H1 (cell line): ENCODE measurements around the gene SOX8. TPM values are rescaled to one million over a fixed set of nuclear protein-coding genes. Genes with fewer than 3 reads are reported as not detected.

Source experiments
- CTCF ChIA-PET: fragments of 300-600 bp; sonication (Branson Sonifier 250); formaldehyde crosslinking; loops from one replicate; lab custom pipeline; 2021; ENCODE audit not compliant: partially characterized antibody; lab: Charles Lee
- POLR2A ChIA-PET: fragments of 300-600 bp; sonication (Branson Sonifier 250); formaldehyde crosslinking; loops from one replicate; lab custom pipeline; 2021; ENCODE audit warnings: inconsistent platforms; ENCODE audit not compliant: partially characterized antibody; lab: Charles Lee
- DNase-seq, 2 experiments: peaks; one replicate each; pipeline versions ENCODE4 v3.0.0 to v3.0.0-alpha.2; 2010 to 2022; ENCODE audit warnings: low spot score in 2 of 2, low read depth in 1 of 2, mixed read lengths in 1 of 2
- FAIRE-seq: peaks from 2 replicates; lab custom pipeline; 2011; peaks lifted over from hg19 to GRCh38; lab: Jason Lieb, UNC
- H2AFZ ChIP-seq: 2 replicates; pipeline ENCODE4 v1.8.1; 2012; ENCODE audit warnings: low read length, inconsistent platforms
- H2AK5ac ChIP-seq: 2 replicates; pipeline ENCODE4 v1.6.1; 2013; ENCODE audit warnings: low read depth, low read length
- H2BK120ac ChIP-seq: replicated peaks from 2 replicates; pipeline ENCODE3; 2013; ENCODE audit warnings: low read depth, low read length, inconsistent platforms
- H2BK12ac ChIP-seq: 2 replicates; pipeline ENCODE4 v1.6.1; 2013; ENCODE audit warnings: low read depth, low read length
- H2BK15ac ChIP-seq: 2 replicates; pipeline ENCODE4 v1.6.1; 2013; ENCODE audit warnings: low read length
- H2BK20ac ChIP-seq: 2 replicates; pipeline ENCODE4 v1.6.1; 2013; ENCODE audit warnings: low read length
- H2BK5ac ChIP-seq: 2 replicates; pipeline ENCODE4 v1.6.1; 2013; ENCODE audit warnings: low read depth, low read length
- H3K14ac ChIP-seq: 2 replicates; pipeline ENCODE4 v1.6.1; 2013; ENCODE audit warnings: inconsistent platforms; ENCODE audit not compliant: insufficient read length
- H3K18ac ChIP-seq: 2 replicates; pipeline ENCODE4 v1.6.1; 2013; ENCODE audit warnings: low read length; ENCODE audit errors: extremely low read depth
- H3K23ac ChIP-seq: 2 replicates; pipeline ENCODE4 v1.6.1; 2013; ENCODE audit warnings: inconsistent platforms; ENCODE audit not compliant: insufficient read length
- H3K23me2 ChIP-seq: 2 replicates; pipeline ENCODE4 v1.6.1; 2013; ENCODE audit warnings: low read depth, low read length
- H3K27ac ChIP-seq: 2 replicates; pipeline ENCODE4 v1.6.1; 2011; ENCODE audit warnings: low read depth, low read length, inconsistent platforms
- H3K27me3 ChIP-seq, 4 experiments: replicated peaks in 1 of 4; 1 replicate in 1 of 4; 2 replicates in 3 of 4; pipeline versions ENCODE4 v1.6.1 to v1.8.1; 2011 to 2013; ENCODE audit warnings: low read length in 3 of 4, mild to moderate bottlenecking in 3 of 4, inconsistent platforms in 2 of 4, mixed read lengths in 2 of 4, moderate library complexity in 1 of 4; ENCODE audit not compliant: control insufficient read depth in 3 of 4, insufficient read depth in 3 of 4; ENCODE audit errors: extremely low read depth in 1 of 4
- H3K36me3 ChIP-seq, 4 experiments: 2 replicates each; pipeline versions ENCODE4 v1.6.1 to v1.8.1; 2011 to 2013; ENCODE audit warnings: mild to moderate bottlenecking in 4 of 4, low read length in 3 of 4, moderate library complexity in 2 of 4, control low read depth in 1 of 4, inconsistent platforms in 1 of 4; ENCODE audit not compliant: insufficient read depth in 4 of 4, control insufficient read depth in 2 of 4
- H3K4ac ChIP-seq: replicated peaks from 2 replicates; pipeline ENCODE3; 2013; ENCODE audit warnings: low read length, low read depth, mixed read lengths, inconsistent platforms; ENCODE audit not compliant: insufficient read length
- H3K4me1 ChIP-seq, 4 experiments: replicated peaks in 1 of 4; 1 replicate in 1 of 4; 2 replicates in 3 of 4; pipeline versions ENCODE4 v1.6.1 to v1.8.1; 2011 to 2013; ENCODE audit warnings: low read length in 3 of 4, inconsistent platforms in 2 of 4, mixed read lengths in 1 of 4; ENCODE audit not compliant: insufficient read depth in 4 of 4, control insufficient read depth in 3 of 4
- H3K4me2 ChIP-seq, 2 experiments: 2 replicates each; pipeline versions ENCODE4 v1.6.1 to v1.8.1; 2011 to 2013; ENCODE audit warnings: low read depth in 2 of 2, low read length in 2 of 2, control low read depth in 1 of 2, inconsistent platforms in 1 of 2, mild to moderate bottlenecking in 1 of 2; ENCODE audit not compliant: insufficient read depth in 1 of 2
- H3K4me3 ChIP-seq, 4 experiments: fragments of 200-600, 300-600 bp in 1 of 4; sonication (generic), shearing (Covaris generic), sonication (Bioruptor Twin) in 1 of 4; 2 replicates each; pipeline versions ENCODE4 v1.5.1 to v1.8.1; 2011 to 2016; ENCODE audit warnings: low read length in 4 of 4, low read depth in 3 of 4, control low read depth in 2 of 4, inconsistent platforms in 2 of 4, mild to moderate bottlenecking in 2 of 4, mixed read lengths in 1 of 4, moderate library complexity in 1 of 4; ENCODE audit not compliant: insufficient read depth in 2 of 4; ENCODE audit errors: extremely low read depth in 1 of 4
- H3K56ac ChIP-seq: replicated peaks from 2 replicates; pipeline ENCODE3; 2013; ENCODE audit warnings: low read depth, mild to moderate bottlenecking, mixed read lengths, low read length, inconsistent platforms; ENCODE audit not compliant: insufficient read length
- H3K79me1 ChIP-seq: 2 replicates; pipeline ENCODE4 v1.6.1; 2013; ENCODE audit warnings: low read depth, low read length, control low read depth
- H3K79me2 ChIP-seq, 2 experiments: 2 replicates each; pipeline versions ENCODE4 v1.6.1 to v1.8.1; 2012 to 2013; ENCODE audit warnings: low read length in 2 of 2, mild to moderate bottlenecking in 2 of 2, inconsistent platforms in 1 of 2; ENCODE audit not compliant: insufficient read depth in 2 of 2, control insufficient read depth in 1 of 2
- H3K9ac ChIP-seq, 4 experiments: replicated peaks in 1 of 4; 1 replicate in 1 of 4; 2 replicates in 3 of 4; pipeline versions ENCODE4 v1.6.1 to v1.8.1; 2011 to 2013; ENCODE audit warnings: low read depth in 3 of 4, low read length in 3 of 4, control low read depth in 2 of 4, mild to moderate bottlenecking in 2 of 4, moderate library complexity in 2 of 4, inconsistent platforms in 1 of 4; ENCODE audit errors: extremely low read depth in 1 of 4
- H3K9me3 ChIP-seq, 2 experiments: 2 replicates each; pipeline versions ENCODE4 v1.6.1 to v1.8.1; 2012 to 2013; ENCODE audit warnings: mild to moderate bottlenecking in 2 of 2, moderate library complexity in 2 of 2, control low read depth in 1 of 2, inconsistent platforms in 1 of 2, low read depth in 1 of 2, low read length in 1 of 2, mixed read lengths in 1 of 2; ENCODE audit not compliant: insufficient read depth in 2 of 2
- H4K20me1 ChIP-seq, 2 experiments: replicated peaks in 1 of 2; 2 replicates each; pipeline versions ENCODE3 to v1.8.1; 2011 to 2013; ENCODE audit warnings: inconsistent platforms in 2 of 2, low read length in 2 of 2, mild to moderate bottlenecking in 1 of 2; ENCODE audit not compliant: insufficient read depth in 2 of 2, control insufficient read depth in 1 of 2
- H4K5ac ChIP-seq: 2 replicates; pipeline ENCODE4 v1.6.1; 2013; ENCODE audit warnings: low read length, low read depth, mixed read lengths, inconsistent platforms; ENCODE audit not compliant: insufficient read length
- H4K8ac ChIP-seq: 2 replicates; pipeline ENCODE4 v1.8.0; 2013; ENCODE audit warnings: mild to moderate bottlenecking, moderate library complexity, low read length, inconsistent platforms; ENCODE audit not compliant: insufficient read depth; ENCODE audit errors: extremely low read depth
- H4K91ac ChIP-seq: replicated peaks from 2 replicates; pipeline ENCODE3; 2013; ENCODE audit warnings: low read length, mixed read lengths, inconsistent platforms; ENCODE audit not compliant: insufficient read length
- BRCA1 ChIP-seq: IDR thresholded peaks from 2 replicates; pipeline ENCODE4 v1.6.1; 2012; ENCODE audit warnings: low read depth, low read length, improper control_type of control experiment
- E2F6 ChIP-seq: IDR thresholded peaks from 2 replicates; pipeline ENCODE4 v1.6.1; 2012; ENCODE audit warnings: inconsistent platforms
- EGR1 ChIP-seq: IDR thresholded peaks from 2 replicates; pipeline ENCODE4 v1.6.1; 2011; ENCODE audit warnings: low read depth, low read length, borderline replicate concordance
- GTF2F1 ChIP-seq: IDR thresholded peaks from 2 replicates; pipeline ENCODE4 v1.6.1; 2012; ENCODE audit warnings: low read depth, low read length, improper control_type of control experiment, borderline replicate concordance
- HDAC6 ChIP-seq: IDR thresholded peaks from one replicate; pipeline ENCODE4 v1.7.1; 2012; ENCODE audit warnings: low read depth, mild to moderate bottlenecking, inconsistent platforms, low read length, moderate library complexity
- MAFK ChIP-seq: IDR thresholded peaks from 2 replicates; pipeline ENCODE4 v1.6.1; 2012; ENCODE audit warnings: low read depth, mild to moderate bottlenecking, improper control_type of control experiment, low read length
- POLR2AphosphoS5 ChIP-seq: IDR thresholded peaks from 2 replicates; pipeline ENCODE4 v1.6.1; 2011; ENCODE audit warnings: low read depth, low read length
- SIN3A ChIP-seq, 2 experiments: IDR thresholded peaks in 1 of 2; conservative IDR thresholded peaks in 1 of 2; 2 replicates each; pipeline ENCODE4 v1.6.1; 2011 to 2012; ENCODE audit warnings: low read length in 2 of 2, improper control_type of control experiment in 1 of 2, low read depth in 1 of 2, mild to moderate bottlenecking in 1 of 2
- SP1 ChIP-seq: IDR thresholded peaks from 2 replicates; pipeline ENCODE4 v1.6.1; 2011; ENCODE audit warnings: low read depth, low read length
- SP4 ChIP-seq: IDR thresholded peaks from 2 replicates; pipeline ENCODE4 v1.6.1; 2012; ENCODE audit warnings: low read length, inconsistent platforms
- WGBS, 2 experiments: shearing (Covaris generic) in 1 of 2; methylation state at CpG; one replicate each; pipeline versions ENCODE4 v1.1.6 to v1.1.7; 2013 to 2015; ENCODE audit warnings: low lambda C conversion rate in 2 of 2, mixed read lengths in 2 of 2, inconsistent platforms in 1 of 2, low coverage in 1 of 2, missing lambda C conversion rate in 1 of 2; ENCODE audit not compliant: insufficient replicate concordance in 2 of 2, insufficient coverage in 1 of 2, insufficient read length in 1 of 2; ENCODE audit errors: extremely low coverage in 1 of 2, missing lambda C conversion rate in 1 of 2; 5-methylcytosine and 5-hydroxymethylcytosine counted together
- polyA plus RNA-seq, 7 experiments: library from polyadenylated mRNA; depleted of rRNA in 3 of 7; stranded (reverse) in 5 of 7; unstranded in 2 of 7; fragments of >200 nt in 5 of 7; fragments of 200-250 nt in 2 of 7; gene quantifications; 1 replicate in 5 of 7; 2 replicates in 1 of 7; 4 replicates in 1 of 7; pipeline versions ENCODE4 v1.2.1 to v1.2.3, GENCODE V29; 2011 to 2013; ENCODE audit warnings: missing spikeins in 2 of 7, mixed read lengths in 2 of 7
- total RNA-seq: library from RNA; stranded (reverse); fragmentation: NEBNext Ultra II Directional; extraction: Animal tissue kit (Norgen Biotek cat#: 25700); gene quantifications from 2 replicates; pipeline ENCODE4 v1.2.1, GENCODE V29; 2021

The SOX8 gene
- total and polyA plus RNA-seq, 2 of the 8 experiments (the other 6 are each of a cell fraction or from before 2014, with no cell fraction given), result 2.2 to 5.7 TPM

DNA sequence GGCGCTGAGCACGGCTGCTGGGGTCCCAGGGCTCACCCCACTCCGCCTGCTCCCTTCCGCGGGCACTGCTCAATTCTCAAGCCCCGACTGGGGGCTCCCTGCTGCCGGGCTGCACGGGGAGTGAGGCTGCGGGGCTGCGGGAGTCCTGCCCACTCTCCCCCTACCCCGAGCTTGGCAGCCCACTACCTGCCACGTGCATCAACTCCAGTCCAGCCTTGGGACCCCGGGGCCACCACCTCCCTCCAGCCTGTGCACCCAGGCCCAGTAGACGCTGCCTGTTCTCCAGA lies 47.6 kb downstream of the SOX8 start:
- peaks cover 0 to 13% of the 10 kb centered on the region in 2 experiments for H4K20me1 ChIP-seq
- H3K56ac ChIP-seq, result no peak overlapping the region
- no peak overlapping the region for H2AK5ac ChIP-seq
- H3K23ac ChIP-seq, result no peak overlapping the region
- H4K8ac ChIP-seq, result no peak overlapping the region
- H2AFZ ChIP-seq, result no peak overlapping the region
- H3K79me2 ChIP-seq, result no peaks in the 10 kb centered on the region
- H3K4ac ChIP-seq, result no peak overlapping the region
- H3K18ac ChIP-seq, result no peak overlapping the region
- no peaks in the 10 kb centered on the region for H3K27me3 ChIP-seq
- no peak overlapping the region for H3K27ac ChIP-seq
- FAIRE-seq (no peak), DNase-seq (no peak)
- WGBS, 2 experiments, result 93% methylated on average over 11 of the region's 14 CpGs; no CpG with 5 or more reads in 1 of the 2 experiments
- no peak overlapping the region for H3K4me3 ChIP-seq
- no peak overlapping the region for H2BK5ac ChIP-seq
- ChIA-PET CTCF (no interaction called here), POLR2A (no interaction called here)
- H3K36me3 ChIP-seq, result no peaks in the 10 kb centered on the region
- no peaks in the 10 kb centered on the region; a peak in 1 of 7 replicates for H3K4me1 ChIP-seq
- H2BK20ac ChIP-seq, result no peak overlapping the region
- H4K5ac ChIP-seq, result no peak overlapping the region
- H3K23me2 ChIP-seq, result peaks cover 19% of the 10 kb centered on the region; the same call in 1 of the 2 replicates
- H2BK120ac ChIP-seq, result no peak overlapping the region
- H3K9me3 ChIP-seq, result peaks cover 4 to 16% of the 10 kb centered on the region in 2 experiments; a peak in 3 of 4 replicates
- H4K91ac ChIP-seq, result no peak overlapping the region
- H3K14ac ChIP-seq, result no peak overlapping the region
- no peaks in the 10 kb centered on the region for H3K79me1 ChIP-seq
- TF ChIP-seq SP1 (no peak), HDAC6 (no peak), SIN3A (conservative IDR thresholded peaks at IDR 0.05 in 1 of 2, IDR thresholded peaks at IDR 0.05 in 1 of 2; ENCODE audit: low read depth in 1 of 2, low read length in 2 of 2) (no peak), SP4 (no peak), EGR1 (no peak), E2F6 (no peak), MAFK (no peak), GTF2F1 (no peak), BRCA1 (no peak), POLR2AphosphoS5 (no peak)
- H2BK12ac ChIP-seq, result no peak overlapping the region
- no peak overlapping the region for H3K9ac ChIP-seq
- H3K4me2 ChIP-seq, result no peak overlapping the region
- no peak overlapping the region for H2BK15ac ChIP-seq
